ENCODE results near the gene TMEM235.

The TMEM235 gene

DNA sequence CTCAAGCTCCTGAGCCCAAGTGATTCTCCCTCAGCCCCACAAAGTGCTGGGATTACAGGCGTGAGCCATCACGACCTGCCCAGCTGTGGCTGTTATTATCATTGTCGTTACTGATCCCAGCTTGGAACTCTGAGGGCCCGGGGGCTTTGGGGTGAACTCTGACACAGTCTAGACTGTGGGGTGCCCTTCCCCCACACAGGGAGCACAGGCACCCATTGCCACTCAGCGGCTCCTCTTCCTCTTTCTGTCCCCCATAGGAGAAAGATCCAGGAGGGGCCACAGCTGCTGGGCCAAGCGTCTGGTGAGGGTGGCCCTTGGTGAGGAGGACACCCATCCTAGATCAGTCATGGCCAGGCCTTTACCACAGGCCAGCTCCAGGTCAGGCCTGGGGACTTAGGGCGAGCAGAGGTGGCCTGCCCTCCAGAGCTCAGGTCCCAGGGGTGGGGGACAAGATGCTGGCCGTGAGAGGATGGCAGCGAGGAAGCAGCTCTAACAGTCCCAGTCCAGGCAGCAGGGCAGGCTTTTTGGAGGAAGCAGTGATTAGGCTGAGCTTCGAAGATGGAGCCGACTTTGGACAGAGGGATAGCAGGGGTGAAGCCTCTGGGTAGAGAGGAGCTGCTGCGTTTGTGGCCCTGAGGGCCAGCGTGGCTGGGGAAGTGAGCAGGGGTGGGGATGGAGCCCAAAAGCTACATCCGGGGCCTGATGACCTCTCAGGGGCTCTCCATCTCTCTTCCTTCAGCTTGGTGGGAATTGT is 24.7 kb downstream of the TMEM235 start:
- DNase-seq, result no peak

DNA sequence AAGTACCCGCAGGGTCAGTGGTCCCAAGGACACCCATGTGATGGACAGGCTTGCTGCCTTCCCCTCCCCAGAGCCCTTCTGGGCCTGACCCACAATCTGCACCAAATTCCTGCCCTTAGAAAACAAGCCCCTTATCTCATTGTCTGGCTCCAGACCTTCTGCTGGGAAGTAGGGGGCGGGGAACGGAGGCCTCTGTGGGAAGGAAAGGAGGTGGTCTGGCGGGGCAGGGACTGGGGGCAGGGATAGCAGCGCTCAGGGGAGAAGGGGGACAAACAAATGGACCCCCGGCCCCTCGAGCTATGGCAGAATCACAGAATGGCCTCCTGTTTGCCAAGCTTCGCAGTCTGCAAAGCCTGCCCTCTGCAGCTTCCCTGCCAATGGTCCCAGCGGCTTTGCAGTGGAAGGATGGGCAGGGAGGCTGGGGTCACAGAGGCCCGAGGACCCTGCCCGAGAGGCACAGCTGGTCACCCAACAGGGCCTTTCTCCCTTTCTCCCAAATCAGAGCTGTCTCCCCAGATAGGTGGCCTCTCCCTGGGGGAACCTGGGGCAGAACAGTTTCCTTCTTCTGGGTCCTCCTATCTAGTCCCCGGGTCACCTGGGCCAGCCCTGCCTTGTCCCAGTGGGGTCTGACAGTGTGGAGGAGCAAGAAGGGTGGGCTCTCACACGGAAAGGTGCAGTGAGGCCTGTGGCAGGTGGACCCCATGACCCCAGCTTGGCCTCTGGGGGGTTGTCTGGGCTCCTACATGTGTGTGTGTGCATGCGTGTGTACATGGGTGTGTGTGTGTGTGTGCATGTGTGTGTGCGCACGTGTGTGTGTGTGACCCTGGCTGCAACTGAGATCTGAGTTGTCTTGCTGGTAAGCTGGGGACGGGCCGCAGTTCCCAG is 25.5 kb downstream of the TMEM235 start:
- no peak for DNase-seq

DNA sequence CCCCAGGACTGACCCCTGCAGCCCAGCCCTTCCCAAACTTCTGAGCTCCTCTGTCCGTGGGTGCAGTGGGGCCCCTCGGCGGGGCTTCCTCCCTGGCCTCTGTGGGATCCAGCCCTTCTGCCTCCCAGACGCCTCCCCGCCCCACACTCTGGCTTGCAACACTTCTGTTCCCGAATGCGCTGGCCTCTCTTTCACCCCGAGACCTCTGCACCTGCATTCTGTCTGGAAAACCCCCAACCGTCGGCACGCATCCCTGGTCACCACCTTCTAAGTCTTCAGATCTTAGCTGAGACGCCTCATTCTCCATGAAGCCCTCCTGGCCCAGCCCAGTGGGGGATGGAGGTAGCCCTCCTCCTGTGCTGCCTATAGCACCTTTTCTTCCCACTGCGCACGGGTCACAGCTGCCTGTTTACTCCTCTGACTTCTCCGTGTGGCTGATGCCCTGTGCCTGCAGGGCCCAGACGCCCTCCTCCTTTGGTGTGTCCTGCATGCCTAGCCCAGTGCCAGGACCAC is 26.4 kb downstream of the TMEM235 start:
- DNase-seq, result no peak

DNA sequence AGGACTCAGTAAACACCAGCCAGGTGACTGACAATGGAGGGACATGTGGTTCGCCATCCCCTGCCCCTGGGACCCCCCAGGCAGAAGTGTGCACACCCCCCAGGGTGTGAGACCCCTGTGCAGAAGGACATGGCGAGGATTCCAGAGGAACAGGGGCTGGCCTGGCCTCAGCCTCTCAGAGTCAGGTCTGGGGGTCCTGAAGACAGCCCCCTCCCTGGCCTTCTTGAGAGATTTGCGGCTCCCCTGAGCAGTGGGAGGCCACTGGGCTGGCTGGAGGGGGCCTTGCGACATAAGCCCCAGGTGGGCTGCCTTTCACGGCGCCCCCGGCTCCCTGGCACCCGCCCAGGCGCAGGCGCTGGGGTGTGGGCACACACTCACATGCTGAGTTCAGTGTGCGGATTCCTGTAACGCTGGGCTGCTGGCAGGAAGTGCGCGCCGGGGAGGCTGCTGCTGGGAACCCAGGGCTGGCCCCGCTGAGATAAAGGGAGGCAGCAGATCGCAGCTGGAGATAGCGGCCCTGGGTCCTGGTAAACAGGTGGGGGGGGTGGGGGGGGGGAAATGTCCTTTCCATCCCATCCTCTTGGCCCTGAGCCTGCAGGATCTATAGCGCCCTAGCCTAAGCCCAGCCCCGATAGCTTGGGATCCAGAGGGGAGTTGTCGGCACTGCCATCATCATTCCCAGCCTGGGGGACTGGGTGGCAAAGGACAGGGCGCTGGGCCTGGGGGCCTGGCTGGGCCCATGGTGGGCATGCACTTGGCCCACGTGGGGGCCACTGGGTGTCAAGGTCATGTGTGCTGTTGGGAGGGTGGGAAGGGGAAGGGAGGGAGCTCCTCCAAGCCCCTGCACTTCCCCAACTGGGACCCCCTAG is 27.1 kb downstream of the TMEM235 start:
- no peak for DNase-seq

DNA sequence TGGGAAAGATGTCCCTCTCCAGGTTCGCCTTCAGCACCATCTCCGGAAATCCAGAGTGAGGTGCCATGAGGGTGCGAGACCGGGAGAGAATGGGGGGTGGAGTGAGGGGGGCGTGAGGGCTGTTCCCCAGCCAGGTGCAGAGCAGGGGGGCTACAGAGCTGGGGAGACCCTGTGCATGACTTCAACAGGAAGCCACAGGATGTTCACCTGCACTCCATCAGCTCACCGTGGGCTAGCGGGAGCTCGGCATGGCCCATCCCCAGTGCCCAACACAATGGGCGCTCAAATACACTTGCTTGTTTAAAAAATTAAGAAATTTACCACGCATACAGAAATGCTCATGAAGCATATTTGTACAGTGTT is 27.7 kb downstream of the TMEM235 start:
- no peak for DNase-seq

DNA sequence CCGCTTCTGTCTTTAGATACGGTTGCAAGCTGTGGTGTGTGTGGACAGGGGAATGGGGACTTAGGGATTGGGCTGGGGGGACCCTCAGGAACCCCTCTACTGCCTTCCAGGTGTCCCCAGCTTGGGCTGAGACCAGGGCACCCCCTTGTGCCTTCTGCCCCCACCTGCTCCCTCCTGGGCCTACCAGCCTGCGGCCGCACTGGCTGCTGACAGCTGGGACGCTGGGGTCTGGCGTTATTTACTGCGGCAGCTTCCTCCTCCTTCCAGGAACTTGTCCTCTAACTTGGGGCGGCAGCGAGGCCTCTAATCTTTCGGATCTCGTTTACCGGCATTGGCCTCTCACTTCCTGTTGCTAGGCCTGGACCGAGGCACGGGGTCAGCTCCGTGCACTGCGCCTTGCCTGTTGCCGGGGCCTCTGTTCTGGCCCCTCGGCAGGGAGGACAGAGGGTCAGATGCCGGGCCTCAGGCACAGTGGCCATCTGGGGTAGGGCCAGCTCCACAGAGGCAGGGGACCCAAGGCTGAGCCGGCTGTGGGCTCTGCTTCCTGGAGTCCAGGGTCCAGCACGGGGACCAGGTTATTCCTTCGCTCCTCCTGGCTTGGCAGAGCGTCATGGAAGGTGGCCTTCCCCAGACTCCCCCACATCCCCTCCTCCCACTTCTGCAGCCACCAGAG is 31.8 kb downstream of the TMEM235 start:
- no peak for DNase-seq

DNA sequence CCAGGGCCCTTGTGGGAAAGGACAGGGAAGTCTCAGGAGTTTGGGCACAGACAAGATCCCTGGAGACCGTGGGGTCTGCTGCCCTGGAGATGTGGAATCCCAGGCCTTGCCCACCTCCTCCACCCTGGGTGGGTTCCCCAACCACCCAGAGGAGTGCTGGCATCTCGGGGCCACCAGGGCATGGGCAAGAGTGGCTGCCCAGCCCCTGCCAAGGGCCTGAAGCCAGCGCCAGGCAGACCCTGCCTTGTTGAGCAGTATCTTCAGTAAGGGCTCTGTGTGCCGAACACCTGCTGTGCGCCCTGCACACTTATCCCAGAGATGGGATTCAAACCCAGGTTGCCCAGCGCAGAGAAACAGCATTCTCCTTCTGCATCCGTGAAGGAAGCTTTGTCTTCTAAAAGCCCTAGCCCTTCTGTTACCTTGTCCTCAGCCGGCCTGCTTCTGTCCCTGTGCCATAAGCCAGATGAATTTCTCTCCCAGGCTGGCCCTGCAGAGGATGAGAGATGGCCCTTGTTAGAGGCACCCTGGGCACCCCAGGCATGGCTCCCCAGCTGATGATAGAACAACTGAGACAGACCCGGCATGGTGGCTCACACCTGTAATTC is 32.4 kb downstream of the TMEM235 start:
- no peak for DNase-seq

DNA sequence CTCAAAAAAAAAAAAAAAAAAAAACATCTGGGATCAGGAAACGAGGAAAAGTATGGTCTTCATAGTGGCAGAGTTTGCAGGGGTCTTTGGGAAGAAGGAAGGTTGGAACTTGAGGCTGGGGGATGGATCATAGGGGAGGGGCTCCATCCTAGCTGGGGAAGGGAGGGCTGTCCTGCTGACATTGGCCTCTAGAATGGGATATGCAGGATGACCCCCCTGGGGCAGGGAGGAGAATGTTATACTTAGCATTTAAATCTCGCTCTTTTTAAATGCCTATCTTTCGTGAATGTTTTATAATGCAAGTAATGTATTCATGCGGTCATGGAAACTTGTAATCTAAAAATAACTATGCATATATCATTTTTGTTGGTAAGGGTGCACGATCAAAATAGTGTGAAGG is 33.2 kb downstream of the TMEM235 start:
- DNase-seq, result no peak

DNA sequence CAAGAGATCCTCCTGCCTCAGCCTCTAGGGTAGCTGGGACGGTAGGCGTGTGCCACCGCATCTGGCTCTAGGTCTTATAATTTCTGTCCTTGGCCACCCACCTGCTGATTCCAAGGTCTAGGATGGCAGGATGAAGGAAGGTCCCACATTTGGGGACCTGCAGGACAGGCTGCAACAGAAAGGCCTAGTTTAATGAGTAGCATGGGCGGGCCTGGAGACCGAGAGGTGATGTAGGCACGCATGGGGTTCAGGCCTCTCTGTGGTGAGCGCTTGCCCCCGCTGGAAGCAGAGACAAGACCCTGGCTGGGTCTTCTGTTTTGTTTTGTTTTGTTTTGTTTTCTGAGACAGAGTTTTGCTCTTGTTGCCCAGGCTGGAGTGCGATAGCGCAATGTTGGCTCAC is 33.7 kb downstream of the TMEM235 start:
- no peak for DNase-seq

DNA sequence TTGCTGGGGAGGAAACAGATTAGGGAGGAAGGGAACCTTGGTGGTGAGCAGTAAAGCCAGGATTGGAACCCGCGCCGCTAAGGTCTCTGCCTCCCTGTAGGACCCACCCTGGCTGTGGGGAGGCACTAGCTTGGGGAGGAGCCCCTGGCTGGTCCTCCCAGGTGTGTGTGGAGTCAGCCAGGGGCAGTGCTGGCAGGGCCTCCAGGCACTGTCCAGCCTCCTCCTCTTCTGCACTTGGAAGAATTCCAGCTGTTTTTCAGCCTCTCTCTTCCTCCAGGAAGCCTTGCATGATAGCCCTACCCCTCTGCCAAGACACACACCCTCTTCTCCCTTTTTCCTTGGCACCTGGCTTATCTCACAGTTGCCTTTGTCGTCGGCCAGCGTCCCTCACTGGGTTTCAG is 34.8 kb downstream of the TMEM235 start:
- DNase-seq, result no peak

DNA sequence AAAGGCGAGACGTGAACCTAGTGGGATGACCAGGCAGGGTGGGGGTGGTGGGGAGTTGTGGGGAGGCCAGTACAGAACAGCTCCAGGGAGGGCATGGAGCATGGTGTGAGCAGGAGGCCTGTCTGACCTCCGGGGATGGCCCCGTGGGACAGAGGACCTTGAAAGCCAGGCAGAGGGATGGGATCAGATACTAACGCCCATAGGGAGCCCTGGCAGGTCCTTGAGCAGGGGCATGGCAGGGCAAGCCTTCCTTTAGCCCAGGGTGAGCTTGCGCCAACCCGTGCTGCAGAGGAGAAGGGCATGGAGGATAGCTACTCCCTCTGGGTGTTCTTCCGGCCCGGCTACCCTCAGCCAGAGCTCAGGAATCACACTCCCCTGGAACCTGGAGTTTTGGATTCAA is 35.3 kb downstream of the TMEM235 start:
- no peak for DNase-seq

DNA sequence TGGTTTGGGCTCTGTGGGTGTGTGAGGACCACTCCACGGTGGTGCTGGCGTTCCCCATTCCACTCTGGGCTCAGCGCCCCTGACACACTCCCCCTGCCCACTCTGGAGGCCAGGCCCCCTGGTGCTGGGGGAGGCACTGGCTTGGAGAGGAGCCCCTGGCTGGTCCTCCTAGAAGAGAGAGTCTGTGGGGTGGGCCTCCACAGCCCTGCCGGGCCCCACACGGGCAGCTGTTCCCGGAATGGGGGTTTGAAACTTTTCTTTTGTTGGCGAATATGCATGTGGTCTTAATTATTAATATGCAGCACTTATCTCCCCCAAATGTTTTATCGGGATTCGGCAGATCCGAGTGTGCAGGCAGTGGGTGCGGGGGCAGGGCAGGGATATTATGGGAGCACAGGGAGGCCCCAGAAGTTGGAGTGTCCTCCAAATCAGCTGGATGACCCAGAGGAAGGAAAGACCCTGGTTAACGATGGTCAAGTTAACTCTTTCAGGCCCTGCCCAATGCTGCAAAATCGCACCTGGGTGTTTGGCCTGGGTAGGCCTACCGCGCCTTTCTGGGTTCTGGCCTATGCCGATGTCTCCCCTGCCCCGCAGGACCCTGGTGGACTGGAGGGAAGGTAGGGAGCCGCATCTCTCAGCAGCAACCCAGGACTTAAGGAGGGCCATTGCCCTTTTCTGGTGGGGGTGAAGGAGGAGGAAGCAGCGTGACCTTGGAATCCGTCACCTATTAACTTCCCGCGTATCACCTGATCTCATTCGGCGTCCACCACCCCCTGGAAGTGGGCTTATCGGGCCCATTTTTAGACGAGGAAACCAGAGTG is 36.0 kb downstream of the TMEM235 start:
- DNase-seq, result no peak

DNA sequence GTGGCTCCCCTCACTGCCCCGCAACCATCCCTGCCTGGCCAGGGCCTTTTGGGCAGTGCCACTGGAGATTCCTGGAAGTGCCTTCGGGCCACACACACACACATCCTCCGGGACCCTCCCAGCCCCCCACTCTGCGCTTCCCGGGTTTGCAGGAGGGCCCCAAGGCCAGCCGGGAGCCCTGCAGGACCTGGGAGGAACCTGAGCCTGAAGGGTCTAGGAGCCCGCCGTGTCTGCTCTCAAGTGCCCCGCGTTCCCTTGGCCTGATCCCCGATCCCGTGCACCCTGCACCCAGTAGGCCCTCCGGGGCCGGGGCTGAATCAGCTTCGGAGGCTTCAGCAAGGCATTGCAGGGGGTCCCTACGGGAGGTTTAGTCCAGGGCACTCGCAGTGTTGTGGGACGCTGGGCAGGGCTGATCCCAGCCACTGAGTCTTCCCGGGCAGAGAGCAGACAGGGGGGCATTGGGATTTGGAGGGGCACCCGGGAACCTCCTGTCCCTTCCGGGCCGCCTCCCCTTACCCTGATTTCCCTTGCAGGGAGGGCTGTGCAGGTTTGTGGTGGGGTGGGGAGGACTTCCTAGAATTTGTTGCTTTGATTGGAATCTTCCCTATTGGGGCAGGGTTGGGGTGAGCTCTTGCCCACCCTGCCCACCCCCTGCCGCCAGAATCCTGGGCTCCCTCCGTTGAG is 36.9 kb downstream of the TMEM235 start:
- peak; percentile 31 for DNase-seq

DNA sequence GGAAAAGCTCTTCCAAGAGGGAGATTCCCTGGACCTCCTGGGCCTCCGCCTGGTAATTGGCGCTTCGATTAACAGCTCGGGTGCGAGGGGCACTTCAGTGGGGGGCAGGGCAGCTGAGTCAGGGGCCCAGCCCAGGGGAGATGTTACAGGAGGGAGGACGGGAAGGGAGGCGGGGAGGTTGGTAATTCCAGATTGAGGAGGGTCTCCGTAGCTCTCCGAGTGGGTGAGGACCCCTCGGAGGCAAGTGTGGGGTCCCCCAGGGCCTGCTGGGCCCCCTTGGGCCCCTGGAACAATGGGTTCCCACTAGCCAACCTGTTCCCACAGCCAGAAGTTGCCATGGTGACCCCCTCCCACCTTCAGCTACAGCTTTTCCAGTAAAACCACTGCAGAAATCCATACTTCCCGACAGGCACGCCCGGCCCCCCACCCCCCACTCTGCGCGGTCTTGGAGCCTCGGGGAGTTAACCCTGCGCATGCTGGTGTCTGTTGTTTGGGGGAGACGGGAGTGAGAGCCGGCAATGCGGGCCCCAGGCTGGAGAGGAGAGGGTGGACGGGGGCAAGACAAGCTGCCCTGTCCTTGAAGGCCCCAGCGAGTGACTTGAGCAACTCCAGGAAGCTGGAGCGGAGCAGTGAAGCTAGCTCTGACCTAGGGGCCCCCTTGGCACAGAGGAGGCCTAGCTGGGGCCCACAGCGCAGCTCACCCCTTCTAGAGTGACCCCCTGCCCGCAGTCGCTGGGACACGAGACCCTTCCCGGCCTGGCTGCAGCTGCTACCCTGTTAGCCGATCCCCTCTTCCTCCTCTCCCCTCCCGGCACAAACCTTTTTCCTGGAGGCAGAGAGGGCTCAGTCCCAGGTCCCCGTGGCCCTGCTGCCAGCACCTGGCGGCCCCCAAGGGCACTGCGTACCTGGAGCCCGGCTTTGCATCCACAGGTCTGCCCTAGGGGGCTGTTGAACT is 37.8 kb downstream of the TMEM235 start:
- DNase-seq, result peak; percentile 76

DNA sequence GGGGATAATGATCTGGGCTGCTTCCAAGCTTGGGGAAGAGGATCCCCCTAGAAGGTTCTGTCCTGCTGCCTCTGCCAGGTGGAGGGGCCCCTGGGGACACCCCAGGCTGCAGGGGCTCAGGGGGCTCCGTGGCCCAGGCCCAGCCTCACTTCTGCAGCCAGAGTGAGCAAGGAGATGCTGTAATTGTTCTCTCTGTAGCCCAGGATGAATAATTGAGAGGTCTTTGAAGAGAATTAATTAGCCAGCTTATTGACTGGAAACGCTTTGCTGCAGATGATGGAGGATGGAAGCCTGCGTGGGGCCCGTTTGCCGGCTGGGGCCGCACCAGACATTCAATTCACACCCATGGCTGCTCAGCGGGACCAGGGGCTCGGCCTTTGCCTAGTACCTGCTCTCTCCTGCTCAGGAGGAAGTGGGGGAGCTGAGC is 38.5 kb downstream of the TMEM235 start:
- DNase-seq, result peak; percentile 78

DNA sequence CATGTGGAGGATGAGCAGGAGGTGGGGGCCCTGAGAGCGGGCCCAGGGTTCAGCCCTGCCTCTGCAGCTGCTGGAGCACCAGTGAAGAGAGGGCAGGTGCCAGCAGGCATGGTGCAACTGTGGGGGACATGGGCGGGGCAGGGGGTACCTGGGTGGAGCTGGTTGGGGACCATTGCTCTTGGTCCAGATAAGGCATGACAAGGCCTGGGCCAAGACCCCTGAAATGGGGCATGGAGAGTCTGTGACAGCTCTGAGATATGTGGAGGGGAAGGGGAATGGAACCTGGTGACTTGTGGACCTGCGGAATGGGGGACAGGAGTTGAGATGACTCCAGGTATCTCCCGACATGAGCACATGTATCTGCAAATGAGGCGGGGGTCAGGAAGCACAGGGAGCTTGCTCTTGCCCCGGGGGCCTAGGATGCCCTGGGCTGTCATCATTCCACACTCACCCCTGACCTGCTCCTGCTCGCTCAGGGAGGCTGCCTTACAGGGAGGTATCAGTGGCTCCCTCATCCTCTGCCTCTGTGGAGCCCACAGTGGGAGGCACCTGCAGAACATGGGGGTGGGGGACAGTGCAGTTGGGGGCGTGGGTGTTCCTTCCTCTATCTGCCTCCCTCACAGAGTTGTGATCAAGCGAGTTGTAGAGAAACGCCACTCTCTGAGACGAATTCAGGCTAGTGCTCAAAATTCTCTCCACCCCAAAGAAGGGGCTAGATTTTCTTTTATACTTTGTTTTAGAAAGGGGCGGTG is 40.2 kb downstream of the TMEM235 start:
- no peak for DNase-seq

DNA sequence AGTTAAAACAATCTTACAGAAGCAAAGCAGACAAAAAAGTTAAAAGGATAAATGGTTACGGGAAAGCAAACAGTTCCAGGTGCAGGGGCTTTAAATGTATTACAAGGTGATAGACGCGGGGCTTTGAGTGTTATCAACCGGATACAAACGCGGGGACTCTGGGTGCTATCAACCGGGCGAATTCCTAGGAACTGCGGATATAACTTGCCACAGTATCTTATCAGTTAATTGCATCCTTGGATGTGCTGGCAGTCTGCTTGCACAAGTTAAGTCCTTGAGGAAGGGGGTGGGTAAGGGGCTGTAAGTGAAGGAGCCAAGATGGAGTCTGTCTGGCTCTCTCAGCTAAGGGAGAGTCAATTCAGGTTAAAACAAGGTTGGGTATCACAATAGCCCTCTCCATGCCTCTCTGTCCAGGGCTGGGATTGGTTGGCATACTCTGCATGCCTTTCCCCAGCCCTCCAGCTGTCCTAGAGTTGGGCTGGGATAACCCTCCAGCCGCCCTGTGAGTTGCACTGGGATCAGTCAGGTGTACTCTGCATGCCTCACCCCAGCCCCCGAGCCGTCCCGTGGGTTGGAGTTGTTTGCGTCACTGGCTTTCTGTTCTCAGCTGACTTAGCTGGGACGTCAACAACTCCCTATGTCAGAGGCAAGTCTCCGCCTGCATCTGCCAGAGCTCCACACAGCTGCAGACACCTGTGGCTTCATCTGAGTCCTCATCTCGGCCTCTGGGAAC is 40.9 kb downstream of the TMEM235 start:
- DNase-seq, result no peak

DNA sequence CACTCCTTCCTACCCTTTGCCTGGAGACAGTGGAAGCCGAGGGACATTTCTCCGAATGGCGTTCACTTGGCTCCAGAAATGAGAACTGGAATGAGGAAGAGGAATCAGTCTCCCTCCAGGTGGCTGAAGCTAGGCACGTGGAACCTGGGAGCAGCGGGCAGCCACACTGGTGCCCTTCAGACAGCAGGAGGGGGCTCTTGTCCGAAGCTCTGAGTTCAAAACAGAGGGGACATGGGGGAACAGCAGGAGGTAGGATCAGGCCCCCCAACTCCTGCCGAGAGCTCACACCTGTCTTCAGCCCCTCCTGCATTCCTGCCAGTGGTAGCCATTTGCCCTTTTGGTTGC is 41.5 kb downstream of the TMEM235 start:
- DNase-seq, result no peak

Data from retina (tissue), 1 donor.